Measurements from ENCODE around the gene QSOX2. TPM values are rescaled to one million over a fixed set of nuclear protein-coding genes. Genes with fewer than 3 reads are reported as not detected.
A peak's percentile ranks its signal among the peaks of the same experiment; 100 is the strongest.

QSOX2 gene
- total RNA-seq: 10 to 100 TPM; 10.8 to 16.7 (median 16.6) TPM
- 18.0 TPM for total RNA-seq (2013)

GRCh38 chr9:136245219-136246150, at the start of gene QSOX2:
TSS of gene QSOX2 (minus strand) at chr9:136245812. CDS start at chr9:136245803, 9 bp downstream.
- Histone ChIP-seq H3K4me3 (ENCODE audit: low read length) (peak within 1 kb of the TSS; percentile 38), H3K4me1 (ENCODE audit: control insufficient read depth, insufficient read depth, low read length) (peaks cover 50% of the 10 kb centered on the region), H3K27ac (ENCODE audit: low read length) (peak within 1 kb of the TSS; percentile 59), H3K27me3 (ENCODE audit: control insufficient read depth, insufficient read depth, low read length) (no peaks in the 10 kb centered on the region), H3K9me3 (ENCODE audit: control insufficient read depth, insufficient read depth, low read length) (no peaks in the 10 kb centered on the region), H3K36me3 (ENCODE audit: control insufficient read depth, insufficient read depth, low read length) (peaks cover 4% of the 10 kb centered on the region)
- no peaks in the 10 kb centered on the region for H3K9me3 Mint-ChIP-seq
- no peaks in the 10 kb centered on the region for H3K36me3 Mint-ChIP-seq
- ATAC-seq: peak; percentile 85 to 93 (median 88)
- no peak for TF ChIP-seq CTCF (IDR thresholded peaks at IDR 0.05)
- WGBS (ENCODE audit: insufficient coverage): under 1% methylated on average over 103 of the region's 112 CpGs
- peak within 1 kb of the TSS; percentile 85 for H3K27ac Mint-ChIP-seq
- DNase-seq: peak; percentile 81 to 92
- H3K4me3 Mint-ChIP-seq: peak within 1 kb of the TSS; percentile 97
- intact Hi-C loops (cut with micrococcal nuclease): loop anchor here (2.0 kb wide), 1 partner anchor 21 kb away; no protein-coding TSS in a partner anchor
- H3K27me3 Mint-ChIP-seq (ENCODE audit: low read depth in 2 of 2): no peaks in the 10 kb centered on the region
- H3K4me1 Mint-ChIP-seq: peaks cover 30 to 38% of the 10 kb centered on the region in 2 donors

- no peaks in the 10 kb centered on the region for H3K36me3 Mint-ChIP-seq
- H3K4me3 Mint-ChIP-seq: no peak overlapping the region
- Histone ChIP-seq H3K27me3 (ENCODE audit: control insufficient read depth, insufficient read depth, low read length) (no peaks in the 10 kb centered on the region), H3K4me1 (ENCODE audit: control insufficient read depth, insufficient read depth, low read length) (no peaks in the 10 kb centered on the region), H3K9me3 (ENCODE audit: control insufficient read depth, insufficient read depth, low read length) (no peaks in the 10 kb centered on the region), H3K36me3 (ENCODE audit: control insufficient read depth, insufficient read depth, low read length) (no peaks in the 10 kb centered on the region), H3K27ac (ENCODE audit: low read length) (no peak overlapping the region), H3K4me3 (ENCODE audit: low read length) (no peak overlapping the region)
- 94% methylated on average over 16 of the region's 16 CpGs for WGBS (ENCODE audit: insufficient coverage)
- no peaks in the 10 kb centered on the region for H3K9me3 Mint-ChIP-seq
- H3K27ac Mint-ChIP-seq: no peak overlapping the region
- no peak for ATAC-seq
- no peaks in the 10 kb centered on the region for H3K27me3 Mint-ChIP-seq (ENCODE audit: low read depth in 2 of 2)
- intact Hi-C loops (cut with micrococcal nuclease): no loop called here
- no peak for DNase-seq
- H3K4me1 Mint-ChIP-seq: no peaks in the 10 kb centered on the region
- TF ChIP-seq CTCF (IDR thresholded peaks at IDR 0.05): no peak
These were observed 49.4 kb upstream of the QSOX2 start for GRCh38 chr9:136295055-136295454.

GRCh38 chr9:136294437-136294836, 48.8 kb upstream of the QSOX2 start:
- WGBS (ENCODE audit: insufficient coverage): 85% methylated on average over 5 of the region's 5 CpGs

More at GRCh38 chr9:136294437-136294836, 48.8 kb upstream of the QSOX2 start:
- H3K27me3 Mint-ChIP-seq (ENCODE audit: low read depth in 2 of 2): no peaks in the 10 kb centered on the region
- H3K9me3 Mint-ChIP-seq: no peaks in the 10 kb centered on the region
- H3K36me3 Mint-ChIP-seq: no peaks in the 10 kb centered on the region
- ATAC-seq (no peak), DNase-seq (no peak)
- H3K4me1 Mint-ChIP-seq: no peaks in the 10 kb centered on the region
- no peaks in the 10 kb centered on the region for H3K36me3 ChIP-seq (ENCODE audit: control insufficient read depth, insufficient read depth, low read length)
- no peaks in the 10 kb centered on the region for H3K27me3 ChIP-seq (ENCODE audit: control insufficient read depth, insufficient read depth, low read length)
- no peak overlapping the region for H3K4me3 Mint-ChIP-seq
- H3K27ac Mint-ChIP-seq: no peak overlapping the region
- H3K27ac ChIP-seq (ENCODE audit: low read length): no peak overlapping the region
- H3K9me3 ChIP-seq (ENCODE audit: control insufficient read depth, insufficient read depth, low read length): no peaks in the 10 kb centered on the region
- H3K4me3 ChIP-seq (ENCODE audit: low read length): no peak overlapping the region
- no peaks in the 10 kb centered on the region for H3K4me1 ChIP-seq (ENCODE audit: control insufficient read depth, insufficient read depth, low read length)
- intact Hi-C loops (cut with micrococcal nuclease): no loop called here
- no peak for TF ChIP-seq CTCF (IDR thresholded peaks at IDR 0.05)
